UCSD-AML1 (cell line): ENCODE results near the gene EN2.

ENCODE experiments used
- DNase-seq: peaks from one replicate; lab custom pipeline; 2025; ENCODE audit not compliant: unreplicated experiment; lab: John Stamatoyannopoulos, UW

The EN2 gene

GRCh38 chr7:155450558-155450969, 7.4 kb upstream of the EN2 start:
- DNase-seq: no peak

GRCh38 chr7:155450970-155451801, 6.7 kb upstream of the EN2 start:
- no peak for DNase-seq

- DNase-seq: no peak
These were observed 6.1 kb upstream of the EN2 start for GRCh38 chr7:155451840-155452239.

GRCh38 chr7:155452505-155453295, 5.2 kb upstream of the EN2 start:
- no peak for DNase-seq

GRCh38 chr7:155453296-155454182, 4.4 kb upstream of the EN2 start:
- DNase-seq: no peak

GRCh38 chr7:155454183-155455112, 3.5 kb upstream of the EN2 start:
- no peak for DNase-seq

GRCh38 chr7:155455132-155455693, 2.7 kb upstream of the EN2 start:
- no peak for DNase-seq

GRCh38 chr7:155455776-155456737, 1.9 kb upstream of the EN2 start:
- no peak for DNase-seq

GRCh38 chr7:155456738-155457543, 988 bp upstream of the EN2 start:
- no peak for DNase-seq

GRCh38 chr7:155457544-155458110, 302 bp upstream of the EN2 start:
- no peak for DNase-seq

- no peak for DNase-seq
These were observed 1.2 kb downstream of the EN2 start for GRCh38 chr7:155458878-155459699.

GRCh38 chr7:155459700-155460461, 2.0 kb downstream of the EN2 start:
- DNase-seq: no peak

GRCh38 chr7:155460926-155461613, 3.1 kb downstream of the EN2 start:
- DNase-seq: no peak

GRCh38 chr7:155461631-155462030, 3.7 kb downstream of the EN2 start:
- DNase-seq: no peak

- DNase-seq: no peak
These were observed 4.3 kb downstream of the EN2 start for GRCh38 chr7:155462163-155462735.
